ENCODE results near the gene DNAH6. TPM values are rescaled to one million over a fixed set of nuclear protein-coding genes. Genes with fewer than 3 reads are reported as not detected.

DNAH6 gene
- total RNA-seq, 1 experiment from 2014 or later: 0.26 TPM

- Histone ChIP-seq H3T11ph (ENCODE audit: low read length) (no peak overlapping the region), H3K23me2 (ENCODE audit: insufficient read length, low read depth, low read length, poor library complexity, severe bottlenecking) (no peaks in the 10 kb centered on the region), H3K27ac (ENCODE audit: insufficient read length, low read depth, low read length) (no peak overlapping the region), H3K79me1 (ENCODE audit: insufficient read depth, low read depth, low read length, poor library complexity, severe bottlenecking) (no peaks in the 10 kb centered on the region), H4K91ac (ENCODE audit: insufficient read length, low read depth, low read length) (no peak overlapping the region), H3K23ac (ENCODE audit: insufficient read length, low read depth, low read length) (no peak overlapping the region), H4K20me1 (ENCODE audit: control insufficient read depth, insufficient read depth, insufficient read length) (no peaks in the 10 kb centered on the region), H3K9me3 (ENCODE audit: control insufficient read depth, low read depth, low read length) (no peaks in the 10 kb centered on the region), H2BK20ac (ENCODE audit: low read depth, low read length, poor library complexity, severe bottlenecking) (no peak overlapping the region), H2AK5ac (ENCODE audit: insufficient read length, low read length) (no peak overlapping the region), H3K9ac (ENCODE audit: extremely low read depth, insufficient read length, low read length) (no peak overlapping the region), H2BK120ac (ENCODE audit: low read depth, low read length, poor library complexity, severe bottlenecking) (no peak overlapping the region), H3K14ac (ENCODE audit: insufficient read depth, low read length) (no peak overlapping the region), H2BK12ac (ENCODE audit: insufficient read length, low read depth, low read length) (no peak overlapping the region), H3K79me2 (ENCODE audit: insufficient read depth, low read length) (no peaks in the 10 kb centered on the region), H3K18ac (ENCODE audit: insufficient read length, low read depth, low read length) (no peak overlapping the region), H3K4ac (ENCODE audit: low read depth, low read length) (no peak overlapping the region), H2BK15ac (ENCODE audit: low read depth, low read length) (no peak overlapping the region), H3K56ac (ENCODE audit: insufficient read length, low read depth, low read length) (no peak overlapping the region), H3K27me3 (ENCODE audit: insufficient read depth, low read length) (no peaks in the 10 kb centered on the region), H4K5ac (ENCODE audit: insufficient read length, low read depth, low read length) (no peak overlapping the region), H4K8ac (replicated peaks; ENCODE audit: insufficient read length, low read depth, low read length) (no peak overlapping the region), H3K4me1 (ENCODE audit: insufficient read depth, low read length) (peaks cover 8% of the 10 kb centered on the region; the same call in 1 of the 2 replicates), H2AFZ (ENCODE audit: low read length) (no peak overlapping the region), H2BK5ac (ENCODE audit: insufficient read length, low read length) (no peak overlapping the region), H3K4me2 (ENCODE audit: insufficient read depth, insufficient read length, low read length) (no peak overlapping the region)
- no peak for DNase-seq
- no CpG with 5 or more reads among the region's 1 CpG for WGBS (ENCODE audit: extremely low coverage, insufficient read length, low lambda C conversion rate)
- TF ChIP-seq, protein P1, sequence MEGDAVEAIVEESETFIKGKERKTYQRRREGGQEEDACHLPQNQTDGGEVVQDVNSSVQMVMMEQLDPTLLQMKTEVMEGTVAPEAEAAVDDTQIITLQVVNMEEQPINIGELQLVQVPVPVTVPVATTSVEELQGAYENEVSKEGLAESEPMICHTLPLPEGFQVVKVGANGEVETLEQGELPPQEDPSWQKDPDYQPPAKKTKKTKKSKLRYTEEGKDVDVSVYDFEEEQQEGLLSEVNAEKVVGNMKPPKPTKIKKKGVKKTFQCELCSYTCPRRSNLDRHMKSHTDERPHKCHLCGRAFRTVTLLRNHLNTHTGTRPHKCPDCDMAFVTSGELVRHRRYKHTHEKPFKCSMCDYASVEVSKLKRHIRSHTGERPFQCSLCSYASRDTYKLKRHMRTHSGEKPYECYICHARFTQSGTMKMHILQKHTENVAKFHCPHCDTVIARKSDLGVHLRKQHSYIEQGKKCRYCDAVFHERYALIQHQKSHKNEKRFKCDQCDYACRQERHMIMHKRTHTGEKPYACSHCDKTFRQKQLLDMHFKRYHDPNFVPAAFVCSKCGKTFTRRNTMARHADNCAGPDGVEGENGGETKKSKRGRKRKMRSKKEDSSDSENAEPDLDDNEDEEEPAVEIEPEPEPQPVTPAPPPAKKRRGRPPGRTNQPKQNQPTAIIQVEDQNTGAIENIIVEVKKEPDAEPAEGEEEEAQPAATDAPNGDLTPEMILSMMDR (conservative IDR thresholded peaks at IDR 0.05): no peak
- H3K36me3 Mint-ChIP-seq (ENCODE audit: insufficient read depth in 1 of 3, low read depth in 3 of 3): no peaks in the 10 kb centered on the region
- H3K4me3 Mint-ChIP-seq: no peak overlapping the region
- H3K9me3 Mint-ChIP-seq: peaks cover 0 to 3% of the 10 kb centered on the region in 2 experiments; a peak in 1 of 5 replicates
- no peaks in the 10 kb centered on the region for H3K27me3 Mint-ChIP-seq (ENCODE audit: low read depth)
- H3K27ac Mint-ChIP-seq: no peak overlapping the region
- peaks cover 6 to 16% of the 10 kb centered on the region in 2 experiments; a peak in 3 of 4 replicates for H3K4me1 Mint-ChIP-seq
Observed at GRCh38 chr2:84755096-84755495, 238.8 kb downstream of the DNAH6 start.
